Liver (tissue), 9 donors: ENCODE measurements around the gene CD200R1. TPM values are rescaled to one million over a fixed set of nuclear protein-coding genes. Genes with fewer than 3 reads are reported as not detected.

Experiments
- DNase-seq: peaks from one replicate; pipeline ENCODE4 v3.0.0-alpha.2; 2017; ENCODE audit warnings: low spot score
- H3K27ac ChIP-seq, 2 donors: one replicate each; pipeline ENCODE4 v1.7.0; 2013; ENCODE audit warnings: inconsistent platforms in 2 of 2, low read length in 2 of 2, control low read depth in 1 of 2, low read depth in 1 of 2, mild to moderate bottlenecking in 1 of 2
- H3K27me3 ChIP-seq, 4 donors: one replicate each; pipeline versions ENCODE4 v1.6.1 to v1.7.0; 2013; ENCODE audit warnings: low read length in 3 of 4, inconsistent platforms in 1 of 4, mild to moderate bottlenecking in 1 of 4, moderate library complexity in 1 of 4; ENCODE audit not compliant: control insufficient read depth in 4 of 4, insufficient read depth in 4 of 4
- H3K36me3 ChIP-seq, 4 donors: one replicate each; pipeline versions ENCODE4 v1.6.1 to v1.7.0; 2013; ENCODE audit warnings: low read length in 3 of 4, mild to moderate bottlenecking in 3 of 4, low read depth in 1 of 4, moderate library complexity in 1 of 4; ENCODE audit not compliant: control insufficient read depth in 4 of 4, insufficient read depth in 3 of 4
- H3K4me1 ChIP-seq, 4 donors: one replicate each; pipeline versions ENCODE4 v1.6.1 to v1.7.0; 2013; ENCODE audit warnings: low read length in 3 of 4, mild to moderate bottlenecking in 3 of 4, moderate library complexity in 1 of 4; ENCODE audit not compliant: control insufficient read depth in 4 of 4, insufficient read depth in 4 of 4
- H3K4me3 ChIP-seq, 3 donors: one replicate each; pipeline versions ENCODE4 v1.6.1 to v1.7.0; 2013; ENCODE audit warnings: low read length in 3 of 3, control low read depth in 1 of 3, low read depth in 1 of 3, mild to moderate bottlenecking in 1 of 3
- H3K9ac ChIP-seq, 2 donors: one replicate each; pipeline ENCODE4 v1.7.0; 2013; ENCODE audit warnings: low read length in 2 of 2, mild to moderate bottlenecking in 2 of 2, moderate library complexity in 2 of 2, control low read depth in 1 of 2, low read depth in 1 of 2
- H3K9me3 ChIP-seq, 4 donors: one replicate each; pipeline versions ENCODE4 v1.6.1 to v1.7.0; 2013; ENCODE audit warnings: low read length in 3 of 4; ENCODE audit not compliant: control insufficient read depth in 4 of 4
- ATF3 ChIP-seq: IDR thresholded peaks from 2 replicates; pipeline ENCODE4 v1.6.1; 2016; ENCODE audit warnings: antibody characterized with exemption
- EGR1 ChIP-seq, 2 donors: IDR thresholded peaks; 2 replicates each; pipeline ENCODE4 v1.6.1; 2016 to 2018; ENCODE audit warnings: antibody characterized with exemption in 2 of 2, low read depth in 2 of 2
- FOXA1 ChIP-seq: IDR thresholded peaks from 2 replicates; pipeline ENCODE4 v1.6.1; 2016; ENCODE audit warnings: antibody characterized with exemption
- GABPA ChIP-seq, 2 donors: IDR thresholded peaks in 1 of 2; conservative IDR thresholded peaks in 1 of 2; 2 replicates each; pipeline ENCODE4 v1.6.1; 2016; ENCODE audit warnings: antibody characterized with exemption in 2 of 2, mild to moderate bottlenecking in 1 of 2, moderate library complexity in 1 of 2
- HNF4A ChIP-seq, 2 donors: conservative IDR thresholded peaks; 2 replicates each; pipeline ENCODE4 v1.6.1; 2016; ENCODE audit warnings: antibody characterized with exemption in 2 of 2, mild to moderate bottlenecking in 2 of 2
- HNF4G ChIP-seq: IDR thresholded peaks from 2 replicates; pipeline ENCODE4 v1.6.1; 2016; ENCODE audit warnings: antibody characterized with exemption
- JUND ChIP-seq, 2 donors: IDR thresholded peaks; 2 replicates each; pipeline ENCODE4 v1.6.1; 2016; ENCODE audit warnings: antibody characterized with exemption in 2 of 2
- REST ChIP-seq: IDR thresholded peaks from 2 replicates; pipeline ENCODE4 v1.6.1; 2016; ENCODE audit warnings: antibody characterized with exemption, mild to moderate bottlenecking
- RXRA ChIP-seq, 2 donors: IDR thresholded peaks; 2 replicates each; pipeline ENCODE4 v1.6.1; 2017 to 2018; ENCODE audit warnings: antibody characterized with exemption in 2 of 2, mild to moderate bottlenecking in 1 of 2
- SP1 ChIP-seq: IDR thresholded peaks from 2 replicates; pipeline ENCODE4 v1.6.1; 2018; ENCODE audit warnings: antibody characterized with exemption, mild to moderate bottlenecking
- TAF1 ChIP-seq: conservative IDR thresholded peaks from 2 replicates; pipeline ENCODE4 v1.6.1; 2016; ENCODE audit warnings: antibody characterized with exemption, mild to moderate bottlenecking
- YY1 ChIP-seq: IDR thresholded peaks from 2 replicates; pipeline ENCODE4 v1.6.1; 2016; ENCODE audit warnings: antibody characterized with exemption, mild to moderate bottlenecking
- WGBS: extraction: QIAGEN DNeasy Blood & Tissue Kit; methylation state at CpG from one replicate; pipeline ENCODE4 v1.1.7; 2013; 5-methylcytosine and 5-hydroxymethylcytosine counted together
- polyA plus RNA-seq, 2 donors: library from polyadenylated mRNA; stranded (reverse) in 1 of 2; unstranded in 1 of 2; fragments of 200-250 nt in 1 of 2; fragments of >200 nt in 1 of 2; fragmentation: Nextera tagmentation in 1 of 2; extraction: Ambion mirVana in 1 of 2; gene quantifications; one replicate each; pipeline versions ENCODE4 v1.2.1 to v1.2.3, GENCODE V29; 2013 to 2015
- total RNA-seq, 2 donors: library from RNA; depleted of rRNA; stranded (reverse); fragments of >200 nt; gene quantifications; one replicate each; pipeline ENCODE4 v1.2.3, GENCODE V29; 2014
- TF ChIP-seq, protein P1 (sequence below): IDR thresholded peaks from 2 replicates; pipeline ENCODE4 v1.6.1; 2016; ENCODE audit warnings: antibody characterized with exemption
- TF ChIP-seq, protein P2 (sequence below): IDR thresholded peaks from 2 replicates; pipeline ENCODE4 v1.6.1; 2016; ENCODE audit warnings: antibody characterized with exemption
- TF ChIP-seq, protein P3 (sequence below): fragments of 150-350 bp; IDR thresholded peaks from 2 replicates; pipeline ENCODE4 v1.5.1; 2017; ENCODE audit warnings: improper control_type of control experiment, low read depth, low read length; ENCODE audit not compliant: missing input control
- donor health status: healthy.
- donor health status: healthy.
- donor health status: healthy.
- donor health status: healthy.
- donor health status: healthy.

The CD200R1 gene
- total and polyA plus RNA-seq, 4 donors = 0.40 to 5.4 (median 1.00) TPM

- no peak for TF ChIP-seq TAF1
- TF ChIP-seq, protein P1, sequence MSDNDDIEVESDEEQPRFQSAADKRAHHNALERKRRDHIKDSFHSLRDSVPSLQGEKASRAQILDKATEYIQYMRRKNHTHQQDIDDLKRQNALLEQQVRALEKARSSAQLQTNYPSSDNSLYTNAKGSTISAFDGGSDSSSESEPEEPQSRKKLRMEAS = no peak
- no peak for TF ChIP-seq ATF3
- TF ChIP-seq GABPA (IDR thresholded peaks at IDR 0.05 in 1 of 2, conservative IDR thresholded peaks at IDR 0.05 in 1 of 2) = no peak
- H3K36me3 ChIP-seq = no peaks in the 10 kb centered on the region
- no peak overlapping the region for H3K4me3 ChIP-seq
- no peaks in the 10 kb centered on the region for H3K4me1 ChIP-seq
- no peaks in the 10 kb centered on the region for H3K9me3 ChIP-seq
- H3K9ac ChIP-seq = no peak overlapping the region
- no peak overlapping the region for H3K27ac ChIP-seq
- H3K27me3 ChIP-seq = no peaks in the 10 kb centered on the region
- 73% methylated on average over 1 of the region's 1 CpG for WGBS
- DNase-seq = no peak
Measured at GRCh38 chr3:112897791-112898190, 77.1 kb downstream of the CD200R1 start.

GRCh38 chr3:112894258-112894657, 80.6 kb downstream of the CD200R1 start:
- Histone ChIP-seq H3K9me3 (peaks cover 0 to 4% (median 0%) of the 10 kb centered on the region in 4 donors), H3K4me1 (no peaks in the 10 kb centered on the region), H3K27me3 (no peaks in the 10 kb centered on the region), H3K9ac (no peak overlapping the region), H3K36me3 (no peaks in the 10 kb centered on the region), H3K4me3 (no peak overlapping the region), H3K27ac (no peak overlapping the region)
- DNase-seq = no peak
- TF ChIP-seq HNF4G (no peak), HNF4A (conservative IDR thresholded peaks at IDR 0.05) (no peak), RXRA (IDR thresholded peaks at IDR 0.05) (no peak), JUND (IDR thresholded peaks at IDR 0.05) (no peak), REST (no peak), SP1 (no peak), EGR1 (IDR thresholded peaks at IDR 0.05; ENCODE audit: low read depth in 2 of 2) (no peak)
- TF ChIP-seq, protein P2, sequence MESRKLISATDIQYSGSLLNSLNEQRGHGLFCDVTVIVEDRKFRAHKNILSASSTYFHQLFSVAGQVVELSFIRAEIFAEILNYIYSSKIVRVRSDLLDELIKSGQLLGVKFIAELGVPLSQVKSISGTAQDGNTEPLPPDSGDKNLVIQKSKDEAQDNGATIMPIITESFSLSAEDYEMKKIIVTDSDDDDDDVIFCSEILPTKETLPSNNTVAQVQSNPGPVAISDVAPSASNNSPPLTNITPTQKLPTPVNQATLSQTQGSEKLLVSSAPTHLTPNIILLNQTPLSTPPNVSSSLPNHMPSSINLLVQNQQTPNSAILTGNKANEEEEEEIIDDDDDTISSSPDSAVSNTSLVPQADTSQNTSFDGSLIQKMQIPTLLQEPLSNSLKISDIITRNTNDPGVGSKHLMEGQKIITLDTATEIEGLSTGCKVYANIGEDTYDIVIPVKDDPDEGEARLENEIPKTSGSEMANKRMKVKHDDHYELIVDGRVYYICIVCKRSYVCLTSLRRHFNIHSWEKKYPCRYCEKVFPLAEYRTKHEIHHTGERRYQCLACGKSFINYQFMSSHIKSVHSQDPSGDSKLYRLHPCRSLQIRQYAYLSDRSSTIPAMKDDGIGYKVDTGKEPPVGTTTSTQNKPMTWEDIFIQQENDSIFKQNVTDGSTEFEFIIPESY = no peak
- 78% methylated on average over 5 of the region's 5 CpGs for WGBS

GRCh38 chr3:112889357-112889756, 85.5 kb downstream of the CD200R1 start:
- no peaks in the 10 kb centered on the region for H3K4me1 ChIP-seq
- 63% methylated on average over 3 of the region's 3 CpGs for WGBS
- peaks cover 0 to 4% (median 0%) of the 10 kb centered on the region in 4 donors for H3K9me3 ChIP-seq
- DNase-seq = no peak
- H3K27ac ChIP-seq = no peak overlapping the region
- H3K36me3 ChIP-seq = no peaks in the 10 kb centered on the region
- peaks cover 0 to 4% (median 1%) of the 10 kb centered on the region in 4 donors for H3K27me3 ChIP-seq
- H3K9ac ChIP-seq = no peak overlapping the region
- H3K4me3 ChIP-seq = no peak overlapping the region
- TF ChIP-seq RXRA (IDR thresholded peaks at IDR 0.05) = no peak
- no peak for TF ChIP-seq REST
- TF ChIP-seq FOXA1 = no peak
- no peak for TF ChIP-seq YY1
- TF ChIP-seq HNF4G = no peak
- TF ChIP-seq, protein P3, sequence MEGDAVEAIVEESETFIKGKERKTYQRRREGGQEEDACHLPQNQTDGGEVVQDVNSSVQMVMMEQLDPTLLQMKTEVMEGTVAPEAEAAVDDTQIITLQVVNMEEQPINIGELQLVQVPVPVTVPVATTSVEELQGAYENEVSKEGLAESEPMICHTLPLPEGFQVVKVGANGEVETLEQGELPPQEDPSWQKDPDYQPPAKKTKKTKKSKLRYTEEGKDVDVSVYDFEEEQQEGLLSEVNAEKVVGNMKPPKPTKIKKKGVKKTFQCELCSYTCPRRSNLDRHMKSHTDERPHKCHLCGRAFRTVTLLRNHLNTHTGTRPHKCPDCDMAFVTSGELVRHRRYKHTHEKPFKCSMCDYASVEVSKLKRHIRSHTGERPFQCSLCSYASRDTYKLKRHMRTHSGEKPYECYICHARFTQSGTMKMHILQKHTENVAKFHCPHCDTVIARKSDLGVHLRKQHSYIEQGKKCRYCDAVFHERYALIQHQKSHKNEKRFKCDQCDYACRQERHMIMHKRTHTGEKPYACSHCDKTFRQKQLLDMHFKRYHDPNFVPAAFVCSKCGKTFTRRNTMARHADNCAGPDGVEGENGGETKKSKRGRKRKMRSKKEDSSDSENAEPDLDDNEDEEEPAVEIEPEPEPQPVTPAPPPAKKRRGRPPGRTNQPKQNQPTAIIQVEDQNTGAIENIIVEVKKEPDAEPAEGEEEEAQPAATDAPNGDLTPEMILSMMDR = no peak
